HG02678 (cell line): ENCODE data around the gene CEP55.
"Not testable (repeated sequence)": the region's sequence is repeated elsewhere in the genome, so short reads cannot be mapped to it uniquely, and the experiment has no call there.

ENCODE experiments used
- ATAC-seq: cut with Tn5 transposase; IDR thresholded peaks from one replicate; pipeline ENCODE4 v1.9.1; 2021; ENCODE audit warnings: mild to moderate bottlenecking, moderate library complexity; ENCODE audit not compliant: unreplicated experiment

The CEP55 gene

DNA sequence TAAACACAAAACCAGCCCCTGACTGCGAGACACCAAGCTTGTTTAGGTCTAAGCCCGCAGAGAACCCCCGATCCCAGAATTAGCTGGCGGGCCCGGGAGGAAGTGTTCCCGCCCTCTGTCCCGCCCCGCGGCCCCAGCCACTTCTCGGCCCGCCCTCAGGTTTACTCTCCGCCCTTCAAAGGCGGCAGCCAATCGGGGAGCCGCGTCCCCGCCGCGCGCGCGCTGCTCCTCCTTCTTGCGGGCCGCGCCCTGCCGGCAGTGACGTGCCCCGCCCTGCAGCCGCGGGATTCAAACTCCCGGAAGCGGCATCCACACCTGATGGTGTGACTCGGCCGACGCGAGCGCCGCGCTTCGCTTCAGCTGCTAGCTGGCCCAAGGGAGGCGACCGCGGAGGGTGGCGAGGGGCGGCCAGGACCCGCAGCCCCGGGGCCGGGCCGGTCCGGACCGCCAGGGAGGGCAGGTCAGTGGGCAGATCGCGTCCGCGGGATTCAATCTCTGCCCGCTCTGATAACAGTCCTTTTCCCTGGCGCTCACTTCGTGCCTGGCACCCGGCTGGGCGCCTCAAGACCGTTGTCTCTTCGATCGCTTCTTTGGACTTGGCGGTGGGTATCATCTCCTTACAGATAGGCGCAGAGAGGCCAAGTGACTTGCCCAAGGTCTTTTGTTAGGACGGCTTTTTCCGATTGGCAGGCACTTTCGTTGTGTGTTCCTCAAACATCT lies at the start of gene CEP55:
TSS of gene CEP55 (plus strand) at position 291 of the 720 bp plus-strand sequence. CDS start 3,440 bp downstream, outside the sequence.
- peak; percentile 99 for ATAC-seq

DNA sequence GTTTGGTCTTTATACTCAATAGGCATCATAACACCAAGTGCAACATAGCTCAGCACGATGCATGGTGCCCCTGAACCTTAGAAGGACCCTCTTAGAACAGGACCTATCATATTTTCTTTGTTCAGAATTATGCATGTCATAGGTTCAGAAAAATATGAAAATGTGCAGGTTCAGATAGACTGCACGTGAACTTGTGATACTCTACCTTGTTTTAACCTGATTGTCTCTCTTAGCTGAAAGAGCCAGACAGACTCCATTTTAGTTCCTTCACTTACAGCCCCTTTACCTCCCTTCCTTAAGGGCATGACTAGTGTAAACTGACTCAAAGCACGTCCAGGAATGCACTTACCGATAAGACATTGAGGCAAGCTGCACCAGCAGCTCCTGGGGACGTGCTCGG lies 49.4 kb upstream of the CEP55 start:
- no peak for ATAC-seq

DNA sequence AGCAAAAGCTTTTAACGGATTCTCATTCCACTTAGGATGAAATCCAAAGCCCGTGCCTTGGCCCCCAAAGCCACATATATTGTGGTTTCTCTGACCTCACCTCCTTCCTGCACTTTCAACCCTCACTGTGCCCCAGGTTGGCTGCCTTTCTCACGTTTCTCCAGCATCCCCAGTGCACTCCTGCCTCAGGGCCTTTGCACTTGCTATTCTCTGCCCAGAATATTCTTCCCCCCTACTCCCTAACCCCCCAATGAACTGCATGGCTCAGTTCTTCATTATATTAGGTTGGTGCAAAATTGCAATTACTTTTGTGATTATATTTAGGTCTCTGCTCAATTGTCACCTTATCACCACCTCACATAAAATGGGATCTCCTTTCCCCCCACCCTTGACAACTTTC lies 48.4 kb upstream of the CEP55 start:
- no peak for ATAC-seq

DNA sequence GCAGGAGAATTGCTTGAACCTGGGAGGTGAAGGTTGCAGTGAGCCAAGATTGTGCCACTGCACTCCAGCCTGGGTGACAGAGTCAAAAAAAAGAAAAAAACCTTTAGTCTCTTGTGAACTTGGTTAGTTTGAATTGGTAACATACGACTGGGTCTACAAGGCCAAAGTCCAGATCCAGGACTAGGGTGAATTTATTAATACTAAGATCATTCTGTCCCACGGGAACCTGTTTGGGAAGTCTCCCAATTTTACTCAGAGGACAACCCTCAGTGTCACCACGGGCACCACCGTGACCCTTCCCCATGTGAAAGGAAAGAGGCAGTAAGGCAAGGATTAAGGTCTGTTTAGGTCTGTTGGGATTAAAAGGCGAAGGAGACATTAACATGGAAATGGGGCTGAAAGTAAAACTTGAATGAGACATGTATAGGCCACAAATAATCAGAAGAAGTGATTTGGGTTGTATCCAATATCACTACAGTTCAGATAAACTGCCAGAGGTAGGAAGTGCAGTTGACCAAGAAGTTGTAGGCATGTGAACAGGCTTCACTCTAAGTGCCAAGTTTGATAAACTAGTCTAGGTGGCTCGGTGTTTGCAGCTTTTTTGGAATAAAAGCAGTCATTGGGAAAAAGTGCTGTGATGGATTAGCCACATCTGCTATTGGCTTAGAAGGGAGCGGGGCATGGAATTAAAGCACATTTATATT lies 45.0 kb upstream of the CEP55 start:
- ATAC-seq = no peak

DNA sequence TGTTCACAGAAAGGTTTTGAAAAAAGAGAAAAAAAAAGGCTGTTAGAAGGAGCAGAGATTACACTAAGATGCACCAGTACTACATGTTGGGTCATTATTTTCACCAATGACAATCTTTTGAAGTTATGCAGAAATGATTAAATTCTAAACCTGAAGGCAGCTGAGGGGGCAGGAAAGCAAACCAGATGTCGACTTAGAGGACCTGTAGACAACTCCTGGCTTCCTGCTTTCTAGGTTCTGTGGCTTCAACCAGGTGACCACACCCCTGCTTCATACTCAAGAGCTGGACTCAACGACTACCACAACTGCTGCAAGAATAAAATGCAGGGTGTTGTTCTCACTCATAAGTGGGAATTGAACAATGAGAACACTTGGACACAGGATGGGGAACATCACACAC lies 44.3 kb upstream of the CEP55 start:
- ATAC-seq = no peak

DNA sequence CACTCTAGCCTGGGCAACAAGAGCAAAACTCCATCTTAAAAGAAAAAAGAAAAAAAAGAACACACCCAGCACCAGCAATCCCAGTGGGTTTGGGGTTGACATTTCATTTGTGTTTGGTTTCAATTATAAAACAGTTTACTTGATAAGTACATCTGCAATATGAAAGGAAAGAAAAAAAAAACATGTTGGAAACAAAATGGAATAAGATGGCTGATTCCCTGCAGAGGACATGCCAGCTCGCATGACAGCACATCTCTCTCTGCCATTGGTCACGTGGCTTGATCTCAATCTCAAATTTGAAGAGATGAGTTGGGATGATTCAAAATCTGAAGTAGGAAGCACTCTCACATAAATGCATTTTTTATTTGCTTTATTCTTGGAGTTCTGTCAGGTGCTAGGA lies 42.3 kb upstream of the CEP55 start:
- no peak for ATAC-seq

DNA sequence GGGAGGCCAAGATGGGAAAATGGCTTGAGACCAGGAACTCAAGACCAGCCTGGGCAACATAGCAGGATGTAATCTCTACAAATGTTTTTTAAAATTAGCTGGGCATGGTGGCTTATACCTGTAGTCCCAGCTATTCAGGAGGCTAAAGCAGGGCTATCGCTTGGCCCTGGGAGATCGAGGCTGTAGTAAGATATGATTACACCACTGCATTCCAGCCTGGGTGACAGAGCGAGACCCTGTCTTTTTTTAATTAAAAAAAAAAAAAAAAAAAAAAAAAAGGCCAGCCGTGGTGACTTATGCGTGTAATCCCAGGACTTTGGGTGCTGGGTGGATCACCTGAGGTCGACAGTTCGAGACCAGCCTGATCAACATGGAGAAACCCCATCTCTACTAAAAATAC lies 41.7 kb upstream of the CEP55 start:
- no peak for ATAC-seq

DNA sequence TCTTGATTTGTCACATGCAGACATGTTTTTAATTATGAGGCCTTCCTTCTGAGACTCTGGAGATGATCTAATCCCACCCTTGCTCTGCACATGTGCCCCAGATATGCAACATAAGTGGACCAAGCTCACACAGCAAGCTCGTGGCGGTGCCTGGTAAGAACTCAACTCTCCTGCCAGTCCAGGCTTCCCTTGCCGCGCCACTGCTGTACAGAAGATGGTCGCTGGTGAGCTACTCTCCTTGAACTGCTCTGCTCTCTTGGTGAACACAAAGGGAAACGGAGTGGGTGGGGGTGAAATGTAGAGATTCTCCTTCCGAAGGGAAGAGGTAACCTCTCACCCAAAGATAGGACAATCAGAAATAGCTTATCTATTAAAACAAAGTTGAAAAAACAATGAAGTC lies 39.9 kb upstream of the CEP55 start:
- no peak for ATAC-seq

DNA sequence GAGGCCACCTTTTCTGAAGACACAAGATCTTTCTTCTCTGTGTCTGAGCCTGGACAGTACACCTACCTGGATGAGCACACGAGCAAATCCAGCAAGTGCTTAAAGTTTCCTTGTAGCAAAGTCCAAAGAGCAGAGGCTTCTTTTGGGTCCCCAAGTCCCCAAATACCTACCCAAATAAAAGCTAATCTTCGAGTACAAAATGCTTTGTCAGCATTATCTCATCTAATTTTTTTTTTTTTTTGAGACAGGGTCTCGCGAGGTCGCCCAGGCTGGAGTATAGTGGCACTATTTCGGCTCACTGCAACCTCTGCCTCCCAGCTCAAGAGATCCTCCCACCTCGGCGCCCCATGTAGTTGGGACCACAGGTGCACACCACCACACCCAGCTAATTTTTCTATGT lies 38.9 kb upstream of the CEP55 start:
- ATAC-seq = no peak

DNA sequence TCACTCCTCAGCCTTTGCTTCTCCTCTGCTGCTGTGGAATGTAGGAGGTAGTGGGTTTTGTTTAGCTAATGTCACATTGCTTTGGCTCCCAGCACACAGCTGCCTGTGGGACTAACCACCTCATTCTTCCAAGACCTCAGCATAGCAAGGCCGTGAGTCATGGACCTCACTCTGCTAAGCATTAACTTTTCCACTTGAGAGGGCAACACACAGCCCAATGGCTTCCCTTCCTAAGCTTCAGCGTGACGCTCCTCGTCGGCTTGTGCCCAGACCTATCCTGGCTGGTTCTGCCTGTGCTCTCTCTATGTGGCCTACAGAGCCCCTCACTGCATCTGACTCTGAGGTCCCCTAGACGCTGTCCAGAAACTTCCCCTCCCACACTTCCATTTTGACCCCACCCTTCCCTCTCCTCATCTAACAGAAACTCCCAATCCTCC lies 37.6 kb upstream of the CEP55 start:
- no peak for ATAC-seq

DNA sequence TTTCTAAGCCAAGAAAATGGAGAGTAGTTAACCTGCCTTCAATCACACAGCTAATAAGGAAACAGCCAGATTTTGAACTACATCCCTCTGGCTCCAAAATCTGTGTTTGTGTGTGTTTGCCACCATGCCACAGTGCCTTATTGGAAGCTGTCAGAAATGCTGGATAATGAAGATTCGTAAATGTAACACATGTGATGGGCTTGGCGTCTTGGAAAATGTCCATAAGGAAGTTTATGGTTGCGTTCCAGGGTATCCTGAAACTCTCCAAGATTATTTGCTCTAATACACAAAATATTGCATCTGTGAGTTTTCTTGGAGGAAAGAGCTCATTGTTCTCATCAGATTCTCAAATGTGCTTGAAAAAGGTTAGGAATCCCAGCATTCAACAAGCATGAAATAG lies 36.9 kb upstream of the CEP55 start:
- ATAC-seq = no peak

DNA sequence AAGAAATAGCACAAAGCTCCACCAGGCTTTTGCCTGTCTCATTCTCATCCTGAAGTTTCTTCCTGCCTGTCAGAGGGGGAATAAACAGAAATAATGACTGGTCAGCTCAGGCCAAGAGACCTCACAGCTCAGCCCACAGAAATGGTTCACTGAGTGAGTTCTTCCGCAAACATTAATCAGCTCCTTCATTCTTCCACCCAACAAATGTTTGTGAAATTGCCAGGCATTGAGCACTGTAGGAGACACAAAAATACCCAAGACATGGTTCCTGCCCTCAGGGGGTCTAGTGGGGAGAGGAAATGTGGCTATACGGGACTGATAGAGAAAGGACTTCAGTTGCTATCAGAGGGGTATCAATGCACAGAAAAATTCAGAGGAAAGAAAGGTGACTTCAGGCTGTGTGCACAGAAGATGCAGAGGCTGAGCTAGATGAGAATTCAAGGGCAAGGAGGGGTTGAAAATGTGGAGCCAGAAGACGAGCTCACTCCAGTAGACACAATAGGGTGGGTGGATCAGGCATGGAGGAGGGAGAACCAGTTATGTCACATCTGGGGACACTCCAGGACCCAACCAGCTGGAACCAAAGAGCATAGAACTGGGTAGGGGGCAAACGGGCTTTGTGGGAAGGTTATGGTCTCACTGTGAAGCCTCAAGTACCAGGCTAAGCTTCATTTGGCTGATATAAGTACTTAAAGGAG lies 35.2 kb upstream of the CEP55 start:
- ATAC-seq = no peak

DNA sequence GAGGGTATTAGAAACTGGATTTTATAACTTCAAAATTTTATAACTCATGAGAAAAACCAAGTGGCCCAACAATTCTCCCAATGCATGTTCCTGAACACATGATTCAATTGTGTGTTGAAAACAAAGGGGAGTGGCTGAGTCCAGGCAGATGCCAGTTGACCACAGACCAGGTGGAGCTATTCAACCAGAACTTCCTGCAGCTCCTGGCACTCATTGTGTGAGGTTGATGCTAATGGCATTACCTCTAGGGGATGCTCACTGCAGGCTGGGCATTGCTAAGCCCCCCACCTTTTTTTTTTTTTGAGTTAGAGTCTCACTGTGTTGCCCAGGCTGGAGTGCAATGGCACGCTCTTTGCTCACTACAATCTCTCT lies 34.6 kb upstream of the CEP55 start:
- no peak for ATAC-seq

DNA sequence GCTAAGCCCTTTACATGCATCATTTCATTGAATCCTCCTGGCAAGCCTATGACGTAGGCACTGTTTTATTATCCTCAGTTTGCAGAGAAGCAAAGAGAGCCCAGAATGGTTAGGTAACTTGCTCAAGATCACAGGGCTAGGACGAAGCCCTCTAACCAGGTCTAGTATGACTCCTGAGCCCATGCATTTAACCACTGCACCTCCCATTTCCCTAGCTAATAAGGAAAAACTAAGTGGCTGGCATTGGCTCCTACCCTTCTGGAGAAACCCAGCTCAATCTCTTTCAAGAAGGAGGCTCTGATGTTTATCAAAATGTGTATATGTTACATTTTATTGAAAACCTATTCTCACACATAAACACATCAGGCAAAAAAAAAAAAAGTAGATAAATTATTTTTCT lies 34.0 kb upstream of the CEP55 start:
- ATAC-seq = no peak

DNA sequence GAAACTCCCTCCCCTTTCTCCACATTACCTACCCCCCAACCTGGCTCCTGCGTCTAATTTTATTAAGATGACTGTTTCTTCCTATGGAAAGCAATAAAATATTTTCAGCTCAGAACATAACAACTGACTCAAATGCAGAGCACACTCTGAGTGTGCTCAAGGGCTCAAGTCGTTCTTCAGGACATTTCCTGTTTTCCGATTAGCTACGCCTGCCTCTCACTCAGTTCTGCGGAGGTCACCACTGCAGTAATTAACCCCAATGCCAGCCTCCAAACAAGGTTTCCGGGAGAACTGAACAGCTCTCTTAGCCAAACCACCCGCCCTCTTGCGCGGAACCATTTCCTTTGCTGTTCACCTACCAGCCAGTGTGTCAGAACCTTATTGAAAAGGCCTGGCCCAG lies 33.5 kb upstream of the CEP55 start:
- no peak for ATAC-seq

DNA sequence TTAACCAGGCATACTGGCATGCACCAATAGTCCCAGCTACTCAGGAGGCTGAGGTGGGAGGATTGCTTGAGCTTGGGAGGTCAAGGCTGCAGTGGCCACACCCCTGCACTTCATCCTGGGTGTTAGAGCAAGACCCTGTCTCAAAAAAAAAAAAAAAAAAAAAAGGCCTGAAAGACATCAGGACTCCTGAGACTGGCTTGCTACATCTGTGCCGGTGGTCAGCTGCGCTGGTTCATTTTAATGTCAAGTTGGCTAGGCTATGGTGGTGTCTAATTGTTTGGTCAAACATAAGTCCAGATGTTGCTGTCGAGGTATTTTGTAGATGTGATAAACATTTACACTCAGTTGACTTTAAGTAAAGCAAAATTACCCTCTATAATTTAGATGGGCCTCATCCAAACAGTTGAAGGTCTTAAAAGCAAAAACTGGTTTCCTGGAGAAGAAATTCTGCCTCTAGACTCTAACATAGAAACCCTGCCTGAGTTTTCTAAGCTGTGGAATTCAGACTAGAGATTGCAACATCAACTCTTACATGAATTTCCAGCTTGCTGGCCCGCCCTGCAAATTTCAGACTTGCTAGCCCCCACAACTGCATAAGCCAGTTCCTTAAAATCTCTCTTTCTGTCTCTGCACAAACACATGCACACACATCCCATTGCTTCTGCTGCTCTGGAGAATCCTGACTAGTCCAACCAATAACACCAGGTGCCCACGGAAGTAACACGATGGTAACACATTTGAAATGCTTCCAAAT lies 32.5 kb upstream of the CEP55 start:
- ATAC-seq = no peak

DNA sequence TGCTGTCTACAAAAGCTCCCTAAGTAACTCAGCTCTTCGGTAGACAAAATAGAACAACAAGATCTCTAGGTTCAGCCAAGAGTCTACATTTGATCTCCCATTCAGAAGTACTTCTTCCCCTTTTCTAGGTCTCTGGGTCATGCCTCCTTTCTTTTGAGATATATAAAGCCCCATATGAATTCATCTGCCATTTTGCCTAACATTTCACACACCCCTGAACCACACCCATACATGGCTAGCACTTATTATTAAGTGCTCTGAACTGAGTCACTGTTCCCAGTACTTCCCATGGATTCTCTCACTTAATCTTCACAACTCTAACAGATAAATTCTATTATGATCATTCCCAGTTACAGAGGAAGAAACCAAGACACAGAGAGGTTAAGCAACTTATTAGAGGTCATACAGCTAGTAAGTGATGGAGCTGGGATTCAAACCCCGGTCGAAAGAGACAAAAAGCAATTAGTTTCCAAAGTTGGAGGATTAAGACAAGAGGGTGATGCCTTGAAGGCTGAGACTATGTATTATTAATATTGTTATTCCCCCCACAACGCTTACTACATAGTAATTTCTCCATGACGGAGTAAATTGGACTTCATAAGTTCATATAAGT lies 31.5 kb upstream of the CEP55 start:
- ATAC-seq = no peak

DNA sequence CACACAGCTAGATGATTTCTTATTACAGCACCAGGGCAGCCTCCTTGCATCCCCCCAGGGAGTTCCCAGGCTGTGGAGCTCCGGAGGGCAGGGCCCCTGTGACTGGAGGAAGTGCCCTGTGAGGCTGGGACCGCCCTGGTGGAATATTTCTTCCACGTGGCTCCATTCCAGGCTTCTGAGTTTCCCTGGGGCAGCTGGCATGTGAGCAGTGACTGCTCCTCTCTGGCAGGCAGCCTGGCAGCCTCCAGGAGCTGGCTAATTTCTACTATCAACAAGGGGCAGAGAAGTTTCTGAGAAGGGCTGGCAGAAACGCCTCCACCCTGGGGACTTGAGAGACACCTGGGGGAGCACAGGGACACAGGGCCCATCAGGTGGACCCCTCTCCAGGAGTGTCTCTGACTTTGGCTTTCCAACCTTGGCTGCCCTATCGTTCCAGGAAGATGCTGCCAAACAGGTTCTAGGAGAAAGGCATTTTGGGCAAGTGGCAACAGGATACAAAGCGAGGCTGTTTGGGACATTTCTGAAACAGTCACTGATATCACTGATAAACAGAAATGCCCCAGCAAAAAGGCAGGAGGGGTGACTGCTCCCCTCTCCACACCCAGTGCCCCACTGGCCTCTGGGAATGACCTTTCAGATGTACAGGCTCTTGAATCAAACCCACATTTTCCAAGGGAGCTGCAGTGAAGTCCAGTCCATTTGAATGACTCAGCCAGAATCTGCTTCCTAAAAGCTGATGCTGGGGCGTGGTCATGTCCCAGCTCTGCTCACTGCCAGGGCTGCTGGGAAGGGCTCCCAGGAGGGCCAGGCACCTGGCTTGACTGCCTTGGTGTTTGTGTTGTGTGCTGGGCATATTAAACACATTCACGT lies 30.4 kb upstream of the CEP55 start:
- no peak for ATAC-seq

DNA sequence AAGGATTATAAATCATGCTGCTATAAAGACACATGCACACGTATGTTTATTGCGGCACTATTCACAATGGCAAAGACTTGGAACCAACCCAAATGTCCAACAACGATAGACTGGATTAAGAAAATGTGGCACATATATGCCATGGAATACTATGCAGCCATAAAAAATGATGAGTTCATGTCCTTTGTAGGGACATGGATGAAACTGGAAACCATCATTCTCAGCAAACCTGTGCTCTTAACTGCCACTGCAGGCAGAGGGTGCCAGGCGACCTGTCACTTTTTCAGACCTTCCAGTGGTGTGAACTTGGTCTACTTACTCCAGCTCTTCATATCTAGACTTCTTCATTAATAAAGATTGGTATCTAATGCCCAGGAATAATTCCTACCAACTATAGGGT lies 28.8 kb upstream of the CEP55 start:
- ATAC-seq = not testable (repeated sequence)
